ENCODE data around the gene TBC1D14.

- TF ChIP-seq EZH2 (IDR thresholded peaks at IDR 0.05; ENCODE audit: borderline replicate concordance, low read depth, low read length) (no peak), POLR2AphosphoS5 (IDR thresholded peaks at IDR 0.05; ENCODE audit: control insufficient read depth, insufficient read depth, low read depth, low read length) (no peak), NFIC (IDR thresholded peaks at IDR 0.05) (no peak), E2F5 (CRISPR knock-in tag; IDR thresholded peaks at IDR 0.05) (no peak)
Observed at GRCh38 chr4:6962211-6963041, 52.8 kb downstream of the TBC1D14 start.

All from K562 (cell line).